ENCODE results near the gene RREB1. TPM values are rescaled to one million over a fixed set of nuclear protein-coding genes. Genes with fewer than 3 reads are reported as not detected.

The RREB1 gene
- total and polyA plus RNA-seq, 2 donors (not counting 3 experiments of a cell fraction or from before 2014, with no cell fraction given): 3.7 to 33.0 TPM

- no peaks in the 10 kb centered on the region for H3K36me3 ChIP-seq (ENCODE audit: control insufficient read depth in 2 of 2, extremely low read depth in 1 of 2, insufficient read depth in 2 of 2, low read length in 2 of 2)
- H3K27ac ChIP-seq (ENCODE audit: insufficient read depth, low read depth, low read length): no peak overlapping the region
- no peak overlapping the region for H2AFZ ChIP-seq (ENCODE audit: low read depth, low read length)
- POLR2A ChIA-PET: no interaction called here
- TF ChIP-seq, protein P1, sequence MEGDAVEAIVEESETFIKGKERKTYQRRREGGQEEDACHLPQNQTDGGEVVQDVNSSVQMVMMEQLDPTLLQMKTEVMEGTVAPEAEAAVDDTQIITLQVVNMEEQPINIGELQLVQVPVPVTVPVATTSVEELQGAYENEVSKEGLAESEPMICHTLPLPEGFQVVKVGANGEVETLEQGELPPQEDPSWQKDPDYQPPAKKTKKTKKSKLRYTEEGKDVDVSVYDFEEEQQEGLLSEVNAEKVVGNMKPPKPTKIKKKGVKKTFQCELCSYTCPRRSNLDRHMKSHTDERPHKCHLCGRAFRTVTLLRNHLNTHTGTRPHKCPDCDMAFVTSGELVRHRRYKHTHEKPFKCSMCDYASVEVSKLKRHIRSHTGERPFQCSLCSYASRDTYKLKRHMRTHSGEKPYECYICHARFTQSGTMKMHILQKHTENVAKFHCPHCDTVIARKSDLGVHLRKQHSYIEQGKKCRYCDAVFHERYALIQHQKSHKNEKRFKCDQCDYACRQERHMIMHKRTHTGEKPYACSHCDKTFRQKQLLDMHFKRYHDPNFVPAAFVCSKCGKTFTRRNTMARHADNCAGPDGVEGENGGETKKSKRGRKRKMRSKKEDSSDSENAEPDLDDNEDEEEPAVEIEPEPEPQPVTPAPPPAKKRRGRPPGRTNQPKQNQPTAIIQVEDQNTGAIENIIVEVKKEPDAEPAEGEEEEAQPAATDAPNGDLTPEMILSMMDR (IDR thresholded peaks at IDR 0.05; ENCODE audit: extremely low read depth in 1 of 2, insufficient read depth in 1 of 2, low read depth in 1 of 2, low read length in 2 of 2): no peak
- no peak for TF ChIP-seq POLR2A (IDR thresholded peaks at IDR 0.05; ENCODE audit: low read depth, low read length)
- TF ChIP-seq POLR2AphosphoS5 (IDR thresholded peaks at IDR 0.05; ENCODE audit: insufficient read depth, low read depth, low read length): no peak
- no peak for TF ChIP-seq JUN (IDR thresholded peaks at IDR 0.05; ENCODE audit: borderline replicate concordance, insufficient read depth, insufficient read length, low read depth)
- TF ChIP-seq EZH2 (IDR thresholded peaks at IDR 0.05; ENCODE audit: borderline replicate concordance, low read depth, low read length, severe bottlenecking): no peak
- no peak for TF ChIP-seq MYC (IDR thresholded peaks at IDR 0.05; ENCODE audit: low read depth, low read length)
- no peaks in the 10 kb centered on the region for H3K9me3 ChIP-seq (replicated peaks; ENCODE audit: control insufficient read depth, insufficient read depth, low read length)
- peaks cover 21% of the 10 kb centered on the region for H3K4me1 ChIP-seq (ENCODE audit: control insufficient read depth, extremely low read depth, insufficient read depth, low read length)
- no peaks in the 10 kb centered on the region for H4K20me1 ChIP-seq (replicated peaks; ENCODE audit: control insufficient read depth, extremely low read depth, insufficient read depth, low read length)
- H3K9ac ChIP-seq (replicated peaks; ENCODE audit: extremely low read depth, insufficient read depth, low read length): no peak overlapping the region
- FAIRE-seq (no peak), DNase-seq (ENCODE audit: low read depth, low spot score) (no peak)
- BruUV-seq (replicated peaks): no TSS peak
- H3K4me3 ChIP-seq (replicated peaks in 1 of 3; ENCODE audit: insufficient read depth in 1 of 3, low read depth in 1 of 3, low read length in 3 of 3): no peak overlapping the region
- H3K4me2 ChIP-seq (ENCODE audit: insufficient read depth, low read length): no peak overlapping the region
- dilution Hi-C loops (cut with MboI; ENCODE audit: extremely low pct_ligation_motif_present, low sequenced_read_pairs): no loop called here
- H3K27me3 ChIP-seq (ENCODE audit: control insufficient read depth in 2 of 2, insufficient read depth in 2 of 2, low read length in 2 of 2): no peaks in the 10 kb centered on the region
- CTCF ChIA-PET: no interaction called here
- intact Hi-C loops (cut with micrococcal nuclease): no loop called here
- H3K9me1 ChIP-seq (replicated peaks; ENCODE audit: control insufficient read depth, extremely low read depth, insufficient read depth, low read length): no peaks in the 10 kb centered on the region
- H3K79me2 ChIP-seq (ENCODE audit: control insufficient read depth, insufficient read depth, low read length): peaks cover 67% of the 10 kb centered on the region
These were observed 63.4 kb downstream of the RREB1 start for GRCh38 chr6:7171119-7171518.

GRCh38 chr6:7171733-7172132, 64.0 kb downstream of the RREB1 start:
- POLR2A ChIA-PET: no interaction called here

More at GRCh38 chr6:7171733-7172132, 64.0 kb downstream of the RREB1 start:
- Histone ChIP-seq H3K79me2 (ENCODE audit: control insufficient read depth, insufficient read depth, low read length) (peaks cover 65% of the 10 kb centered on the region), H3K4me2 (ENCODE audit: insufficient read depth, low read length) (no peak overlapping the region), H3K4me1 (ENCODE audit: control insufficient read depth, extremely low read depth, insufficient read depth, low read length) (peaks cover 21% of the 10 kb centered on the region), H3K9me1 (replicated peaks; ENCODE audit: control insufficient read depth, extremely low read depth, insufficient read depth, low read length) (no peaks in the 10 kb centered on the region), H2AFZ (ENCODE audit: low read depth, low read length) (no peak overlapping the region), H3K9me3 (replicated peaks; ENCODE audit: control insufficient read depth, insufficient read depth, low read length) (no peaks in the 10 kb centered on the region), H4K20me1 (replicated peaks; ENCODE audit: control insufficient read depth, extremely low read depth, insufficient read depth, low read length) (no peaks in the 10 kb centered on the region), H3K4me3 (replicated peaks in 1 of 3; ENCODE audit: insufficient read depth in 1 of 3, low read depth in 1 of 3, low read length in 3 of 3) (no peak overlapping the region), H3K27me3 (ENCODE audit: control insufficient read depth in 2 of 2, insufficient read depth in 2 of 2, low read length in 2 of 2) (no peaks in the 10 kb centered on the region), H3K36me3 (ENCODE audit: control insufficient read depth in 2 of 2, extremely low read depth in 1 of 2, insufficient read depth in 2 of 2, low read length in 2 of 2) (peaks cover 0 to 2% of the 10 kb centered on the region in 2 experiments), H3K9ac (replicated peaks; ENCODE audit: extremely low read depth, insufficient read depth, low read length) (no peak overlapping the region), H3K27ac (ENCODE audit: insufficient read depth, low read depth, low read length) (no peak overlapping the region)
- TF ChIP-seq EZH2 (IDR thresholded peaks at IDR 0.05; ENCODE audit: borderline replicate concordance, low read depth, low read length, severe bottlenecking) (no peak), POLR2AphosphoS5 (IDR thresholded peaks at IDR 0.05; ENCODE audit: insufficient read depth, low read depth, low read length) (no peak), MYC (IDR thresholded peaks at IDR 0.05; ENCODE audit: low read depth, low read length) (no peak)
- dilution Hi-C loops (cut with MboI; ENCODE audit: extremely low pct_ligation_motif_present, low sequenced_read_pairs): no loop called here
- no peak for DNase-seq (ENCODE audit: low read depth, low spot score)
- CTCF ChIA-PET: interaction anchor here (0.8 to 1.5 kb wide), 3 partner anchors 12 to 495 kb away, joined by 3 read pairs; no protein-coding TSS in a partner anchor
- intact Hi-C loops (cut with micrococcal nuclease): no loop called here
- no peak for FAIRE-seq
- no TSS peak for BruUV-seq (replicated peaks)

Data from endothelial cell of umbilical vein (primary cell).